H1 (cell line): ENCODE results near the gene BICDL1. TPM values are rescaled to one million over a fixed set of nuclear protein-coding genes. Genes with fewer than 3 reads are reported as not detected.

ENCODE experiments used
- CTCF ChIA-PET: fragments of 300-600 bp; sonication (Branson Sonifier 250); formaldehyde crosslinking; loops from one replicate; lab custom pipeline; 2021; ENCODE audit not compliant: partially characterized antibody; lab: Charles Lee
- POLR2A ChIA-PET: fragments of 300-600 bp; sonication (Branson Sonifier 250); formaldehyde crosslinking; loops from one replicate; lab custom pipeline; 2021; ENCODE audit warnings: inconsistent platforms; ENCODE audit not compliant: partially characterized antibody; lab: Charles Lee
- DNase-seq, 2 experiments: peaks; one replicate each; pipeline versions ENCODE4 v3.0.0 to v3.0.0-alpha.2; 2010 to 2022; ENCODE audit warnings: low spot score in 2 of 2, low read depth in 1 of 2, mixed read lengths in 1 of 2
- FAIRE-seq: peaks from 2 replicates; lab custom pipeline; 2011; peaks lifted over from hg19 to GRCh38; lab: Jason Lieb, UNC
- H2AFZ ChIP-seq: 2 replicates; pipeline ENCODE4 v1.8.1; 2012; ENCODE audit warnings: low read length, inconsistent platforms
- H2AK5ac ChIP-seq: 2 replicates; pipeline ENCODE4 v1.6.1; 2013; ENCODE audit warnings: low read depth, low read length
- H2BK120ac ChIP-seq: replicated peaks from 2 replicates; pipeline ENCODE3; 2013; ENCODE audit warnings: low read depth, low read length, inconsistent platforms
- H2BK12ac ChIP-seq: 2 replicates; pipeline ENCODE4 v1.6.1; 2013; ENCODE audit warnings: low read depth, low read length
- H2BK15ac ChIP-seq: 2 replicates; pipeline ENCODE4 v1.6.1; 2013; ENCODE audit warnings: low read length
- H2BK20ac ChIP-seq: 2 replicates; pipeline ENCODE4 v1.6.1; 2013; ENCODE audit warnings: low read length
- H2BK5ac ChIP-seq: 2 replicates; pipeline ENCODE4 v1.6.1; 2013; ENCODE audit warnings: low read depth, low read length
- H3K14ac ChIP-seq: 2 replicates; pipeline ENCODE4 v1.6.1; 2013; ENCODE audit warnings: inconsistent platforms; ENCODE audit not compliant: insufficient read length
- H3K18ac ChIP-seq: 2 replicates; pipeline ENCODE4 v1.6.1; 2013; ENCODE audit warnings: low read length; ENCODE audit errors: extremely low read depth
- H3K23ac ChIP-seq: 2 replicates; pipeline ENCODE4 v1.6.1; 2013; ENCODE audit warnings: inconsistent platforms; ENCODE audit not compliant: insufficient read length
- H3K23me2 ChIP-seq: 2 replicates; pipeline ENCODE4 v1.6.1; 2013; ENCODE audit warnings: low read depth, low read length
- H3K27ac ChIP-seq: 2 replicates; pipeline ENCODE4 v1.6.1; 2011; ENCODE audit warnings: low read depth, low read length, inconsistent platforms
- H3K27me3 ChIP-seq, 4 experiments: replicated peaks in 1 of 4; 1 replicate in 1 of 4; 2 replicates in 3 of 4; pipeline versions ENCODE4 v1.6.1 to v1.8.1; 2011 to 2013; ENCODE audit warnings: low read length in 3 of 4, mild to moderate bottlenecking in 3 of 4, inconsistent platforms in 2 of 4, mixed read lengths in 2 of 4, moderate library complexity in 1 of 4; ENCODE audit not compliant: control insufficient read depth in 3 of 4, insufficient read depth in 3 of 4; ENCODE audit errors: extremely low read depth in 1 of 4
- H3K36me3 ChIP-seq, 4 experiments: 2 replicates each; pipeline versions ENCODE4 v1.6.1 to v1.8.1; 2011 to 2013; ENCODE audit warnings: mild to moderate bottlenecking in 4 of 4, low read length in 3 of 4, moderate library complexity in 2 of 4, control low read depth in 1 of 4, inconsistent platforms in 1 of 4; ENCODE audit not compliant: insufficient read depth in 4 of 4, control insufficient read depth in 2 of 4
- H3K4ac ChIP-seq: replicated peaks from 2 replicates; pipeline ENCODE3; 2013; ENCODE audit warnings: low read length, low read depth, mixed read lengths, inconsistent platforms; ENCODE audit not compliant: insufficient read length
- H3K4me1 ChIP-seq, 4 experiments: replicated peaks in 1 of 4; 1 replicate in 1 of 4; 2 replicates in 3 of 4; pipeline versions ENCODE4 v1.6.1 to v1.8.1; 2011 to 2013; ENCODE audit warnings: low read length in 3 of 4, inconsistent platforms in 2 of 4, mixed read lengths in 1 of 4; ENCODE audit not compliant: insufficient read depth in 4 of 4, control insufficient read depth in 3 of 4
- H3K4me2 ChIP-seq, 2 experiments: 2 replicates each; pipeline versions ENCODE4 v1.6.1 to v1.8.1; 2011 to 2013; ENCODE audit warnings: low read depth in 2 of 2, low read length in 2 of 2, control low read depth in 1 of 2, inconsistent platforms in 1 of 2, mild to moderate bottlenecking in 1 of 2; ENCODE audit not compliant: insufficient read depth in 1 of 2
- H3K4me3 ChIP-seq, 4 experiments: fragments of 200-600, 300-600 bp in 1 of 4; sonication (generic), shearing (Covaris generic), sonication (Bioruptor Twin) in 1 of 4; 2 replicates each; pipeline versions ENCODE4 v1.5.1 to v1.8.1; 2011 to 2016; ENCODE audit warnings: low read length in 4 of 4, low read depth in 3 of 4, control low read depth in 2 of 4, inconsistent platforms in 2 of 4, mild to moderate bottlenecking in 2 of 4, mixed read lengths in 1 of 4, moderate library complexity in 1 of 4; ENCODE audit not compliant: insufficient read depth in 2 of 4; ENCODE audit errors: extremely low read depth in 1 of 4
- H3K56ac ChIP-seq: replicated peaks from 2 replicates; pipeline ENCODE3; 2013; ENCODE audit warnings: low read depth, mild to moderate bottlenecking, mixed read lengths, low read length, inconsistent platforms; ENCODE audit not compliant: insufficient read length
- H3K79me1 ChIP-seq: 2 replicates; pipeline ENCODE4 v1.6.1; 2013; ENCODE audit warnings: low read depth, low read length, control low read depth
- H3K79me2 ChIP-seq, 2 experiments: 2 replicates each; pipeline versions ENCODE4 v1.6.1 to v1.8.1; 2012 to 2013; ENCODE audit warnings: low read length in 2 of 2, mild to moderate bottlenecking in 2 of 2, inconsistent platforms in 1 of 2; ENCODE audit not compliant: insufficient read depth in 2 of 2, control insufficient read depth in 1 of 2
- H3K9ac ChIP-seq, 4 experiments: replicated peaks in 1 of 4; 1 replicate in 1 of 4; 2 replicates in 3 of 4; pipeline versions ENCODE4 v1.6.1 to v1.8.1; 2011 to 2013; ENCODE audit warnings: low read depth in 3 of 4, low read length in 3 of 4, control low read depth in 2 of 4, mild to moderate bottlenecking in 2 of 4, moderate library complexity in 2 of 4, inconsistent platforms in 1 of 4; ENCODE audit errors: extremely low read depth in 1 of 4
- H3K9me3 ChIP-seq, 2 experiments: 2 replicates each; pipeline versions ENCODE4 v1.6.1 to v1.8.1; 2012 to 2013; ENCODE audit warnings: mild to moderate bottlenecking in 2 of 2, moderate library complexity in 2 of 2, control low read depth in 1 of 2, inconsistent platforms in 1 of 2, low read depth in 1 of 2, low read length in 1 of 2, mixed read lengths in 1 of 2; ENCODE audit not compliant: insufficient read depth in 2 of 2
- H4K20me1 ChIP-seq, 2 experiments: replicated peaks in 1 of 2; 2 replicates each; pipeline versions ENCODE3 to v1.8.1; 2011 to 2013; ENCODE audit warnings: inconsistent platforms in 2 of 2, low read length in 2 of 2, mild to moderate bottlenecking in 1 of 2; ENCODE audit not compliant: insufficient read depth in 2 of 2, control insufficient read depth in 1 of 2
- H4K5ac ChIP-seq: 2 replicates; pipeline ENCODE4 v1.6.1; 2013; ENCODE audit warnings: low read length, low read depth, mixed read lengths, inconsistent platforms; ENCODE audit not compliant: insufficient read length
- H4K8ac ChIP-seq: 2 replicates; pipeline ENCODE4 v1.8.0; 2013; ENCODE audit warnings: mild to moderate bottlenecking, moderate library complexity, low read length, inconsistent platforms; ENCODE audit not compliant: insufficient read depth; ENCODE audit errors: extremely low read depth
- H4K91ac ChIP-seq: replicated peaks from 2 replicates; pipeline ENCODE3; 2013; ENCODE audit warnings: low read length, mixed read lengths, inconsistent platforms; ENCODE audit not compliant: insufficient read length
- CEBPB ChIP-seq: IDR thresholded peaks from 2 replicates; pipeline ENCODE4 v1.6.1; 2012; ENCODE audit warnings: low read depth, low read length
- GTF2F1 ChIP-seq: IDR thresholded peaks from 2 replicates; pipeline ENCODE4 v1.6.1; 2012; ENCODE audit warnings: low read depth, low read length, improper control_type of control experiment, borderline replicate concordance
- KDM5A ChIP-seq: fragments of 200-600 bp; IDR thresholded peaks from 2 replicates; pipeline ENCODE4 v1.7.1; 2012; ENCODE audit warnings: mild to moderate bottlenecking, low read length, inconsistent platforms, mixed read lengths
- NRF1 ChIP-seq: IDR thresholded peaks from 2 replicates; pipeline ENCODE4 v1.6.1; 2011; ENCODE audit warnings: mild to moderate bottlenecking, low read depth, low read length, improper control_type of control experiment
- PHF8 ChIP-seq: fragments of 200-600 bp; sonication (generic); conservative IDR thresholded peaks from 2 replicates; pipeline ENCODE4 v1.7.1; 2012; ENCODE audit warnings: low read depth, mild to moderate bottlenecking, inconsistent platforms, low read length, moderate library complexity
- RBBP5 ChIP-seq: IDR thresholded peaks from 2 replicates; pipeline ENCODE4 v1.7.1; 2012; ENCODE audit warnings: low read depth, mild to moderate bottlenecking, inconsistent platforms, low read length, moderate library complexity, borderline replicate concordance
- SAP30 ChIP-seq: fragments of 300-600 bp; sonication (generic); IDR thresholded peaks from 2 replicates; pipeline ENCODE4 v1.7.1; 2012; ENCODE audit warnings: low read length, moderate library complexity, mild to moderate bottlenecking, inconsistent platforms; ENCODE audit not compliant: insufficient read depth, insufficient replicate concordance
- SIRT6 ChIP-seq: IDR thresholded peaks from one replicate; pipeline ENCODE4 v1.7.1; 2012; ENCODE audit warnings: low read length, inconsistent platforms
- WGBS, 2 experiments: shearing (Covaris generic) in 1 of 2; methylation state at CpG; one replicate each; pipeline versions ENCODE4 v1.1.6 to v1.1.7; 2013 to 2015; ENCODE audit warnings: low lambda C conversion rate in 2 of 2, mixed read lengths in 2 of 2, inconsistent platforms in 1 of 2, low coverage in 1 of 2, missing lambda C conversion rate in 1 of 2; ENCODE audit not compliant: insufficient replicate concordance in 2 of 2, insufficient coverage in 1 of 2, insufficient read length in 1 of 2; ENCODE audit errors: extremely low coverage in 1 of 2, missing lambda C conversion rate in 1 of 2; 5-methylcytosine and 5-hydroxymethylcytosine counted together
- polyA plus RNA-seq, 7 experiments: library from polyadenylated mRNA; depleted of rRNA in 3 of 7; stranded (reverse) in 5 of 7; unstranded in 2 of 7; fragments of >200 nt in 5 of 7; fragments of 200-250 nt in 2 of 7; gene quantifications; 1 replicate in 5 of 7; 2 replicates in 1 of 7; 4 replicates in 1 of 7; pipeline versions ENCODE4 v1.2.1 to v1.2.3, GENCODE V29; 2011 to 2013; ENCODE audit warnings: missing spikeins in 2 of 7, mixed read lengths in 2 of 7
- total RNA-seq: library from RNA; stranded (reverse); fragmentation: NEBNext Ultra II Directional; extraction: Animal tissue kit (Norgen Biotek cat#: 25700); gene quantifications from 2 replicates; pipeline ENCODE4 v1.2.1, GENCODE V29; 2021
- TF ChIP-seq, protein P1 (sequence below): IDR thresholded peaks from 2 replicates; pipeline ENCODE4 v1.6.1; 2012; ENCODE audit warnings: low read length, inconsistent platforms

The BICDL1 gene
- total and polyA plus RNA-seq, 2 of the 8 experiments (the other 6 are each of a cell fraction or from before 2014, with no cell fraction given), result 17.2 to 25.9 TPM

GRCh38 chr12:119942386-119942785 lies 46.6 kb upstream of the BICDL1 start:
- FAIRE-seq, result no peak
- 87% methylated on average over 7 of the region's 7 CpGs; no CpG with 5 or more reads in 1 of the 2 experiments for WGBS, 2 experiments

More at GRCh38 chr12:119942386-119942785, 46.6 kb upstream of the BICDL1 start:
- no peak overlapping the region for H3K4ac ChIP-seq
- H3K23ac ChIP-seq, result no peak overlapping the region
- H2BK15ac ChIP-seq, result no peak overlapping the region
- H3K4me1 ChIP-seq, result peaks cover 0 to 7% (median 1%) of the 10 kb centered on the region in 4 experiments; a peak in 2 of 7 replicates
- no peaks in the 10 kb centered on the region for H3K36me3 ChIP-seq
- ChIA-PET POLR2A (interaction anchor here (1.1 to 1.5 kb wide), 2 partner anchors 18 to 350 kb away, joined by 3 read pairs; no protein-coding TSS in a partner anchor), CTCF (interaction anchor here (0.7 to 1.0 kb wide), 2 partner anchors 105 to 207 kb away, joined by 3 read pairs; no protein-coding TSS in a partner anchor)
- H3K56ac ChIP-seq, result no peak overlapping the region
- no peaks in the 10 kb centered on the region for H3K79me2 ChIP-seq
- H3K9ac ChIP-seq, result no peak overlapping the region
- no peak overlapping the region for H3K4me3 ChIP-seq
- H3K4me2 ChIP-seq, result no peak overlapping the region
- no peaks in the 10 kb centered on the region for H4K20me1 ChIP-seq
- H3K27me3 ChIP-seq, result no peaks in the 10 kb centered on the region
- H3K9me3 ChIP-seq, result no peaks in the 10 kb centered on the region
- no peaks in the 10 kb centered on the region for H3K79me1 ChIP-seq
- no peak for DNase-seq
- TF ChIP-seq KDM5A (no peak), RBBP5 (no peak), SAP30 (no peak), CEBPB (no peak), GTF2F1 (no peak), PHF8 (no peak), SIRT6 (no peak), NRF1 (no peak)
- TF ChIP-seq, protein P1, sequence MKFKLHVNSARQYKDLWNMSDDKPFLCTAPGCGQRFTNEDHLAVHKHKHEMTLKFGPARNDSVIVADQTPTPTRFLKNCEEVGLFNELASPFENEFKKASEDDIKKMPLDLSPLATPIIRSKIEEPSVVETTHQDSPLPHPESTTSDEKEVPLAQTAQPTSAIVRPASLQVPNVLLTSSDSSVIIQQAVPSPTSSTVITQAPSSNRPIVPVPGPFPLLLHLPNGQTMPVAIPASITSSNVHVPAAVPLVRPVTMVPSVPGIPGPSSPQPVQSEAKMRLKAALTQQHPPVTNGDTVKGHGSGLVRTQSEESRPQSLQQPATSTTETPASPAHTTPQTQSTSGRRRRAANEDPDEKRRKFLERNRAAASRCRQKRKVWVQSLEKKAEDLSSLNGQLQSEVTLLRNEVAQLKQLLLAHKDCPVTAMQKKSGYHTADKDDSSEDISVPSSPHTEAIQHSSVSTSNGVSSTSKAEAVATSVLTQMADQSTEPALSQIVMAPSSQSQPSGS, result no peak
- H2BK120ac ChIP-seq, result no peak overlapping the region
- no peak overlapping the region for H3K14ac ChIP-seq
- H2BK5ac ChIP-seq, result no peak overlapping the region
- H2BK20ac ChIP-seq, result no peak overlapping the region
- H2BK12ac ChIP-seq, result no peak overlapping the region
- H3K27ac ChIP-seq, result no peak overlapping the region
- H2AFZ ChIP-seq, result no peak overlapping the region
- H4K5ac ChIP-seq, result no peak overlapping the region
- H3K18ac ChIP-seq, result no peak overlapping the region
- H3K23me2 ChIP-seq, result no peaks in the 10 kb centered on the region
- no peak overlapping the region for H4K91ac ChIP-seq
- no peak overlapping the region for H2AK5ac ChIP-seq
- H4K8ac ChIP-seq, result no peak overlapping the region
